ENCODE measurements around the gene GALNTL6.

The GALNTL6 gene

DNA sequence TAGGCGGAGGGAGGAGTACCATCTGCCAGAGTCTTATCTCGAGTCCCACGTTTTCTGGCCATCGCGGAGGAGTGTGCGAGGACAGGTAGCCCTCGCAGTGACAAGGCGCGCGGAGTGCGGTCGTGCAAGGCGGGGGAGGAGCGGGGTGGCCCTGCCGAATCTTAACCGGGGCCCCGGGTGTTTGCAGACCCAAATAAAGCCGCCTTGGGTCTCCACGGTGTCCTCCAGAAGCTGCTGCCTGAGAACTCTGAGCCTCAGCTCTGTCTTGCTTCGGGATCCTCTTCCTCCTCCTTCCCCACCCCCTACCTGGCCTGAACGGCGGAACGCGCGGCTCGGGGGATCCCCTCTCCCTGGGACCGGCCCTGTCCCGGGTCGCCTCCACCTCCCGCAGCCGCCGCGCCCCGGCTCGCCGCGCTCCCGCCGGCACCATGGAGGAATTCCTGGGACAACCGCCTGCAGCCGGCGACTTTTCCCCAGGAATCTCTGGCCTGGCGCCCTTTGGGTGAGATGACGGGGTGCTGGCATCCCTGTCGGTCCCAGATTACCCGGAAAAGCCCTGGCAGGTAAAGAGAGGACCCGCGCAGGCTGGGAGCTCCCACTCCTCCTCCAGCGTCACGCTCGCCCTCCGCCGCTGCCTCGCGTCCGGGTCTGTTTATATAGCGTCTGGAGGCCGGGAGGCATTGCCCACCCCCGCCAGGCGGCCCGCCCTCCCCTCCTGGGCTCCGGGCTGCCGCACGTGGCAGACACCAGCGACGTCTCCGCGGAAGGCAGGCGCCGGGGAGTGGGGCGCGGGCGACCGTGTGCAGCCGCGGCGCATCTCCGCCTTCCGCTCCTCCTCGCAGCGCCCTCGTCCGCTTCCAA is at the start of gene GALNTL6:
Gene GALNTL6 (plus strand): TSS at position 740 of the 861 bp plus-strand sequence.
- Histone ChIP-seq H3K9me3 (ENCODE audit: control insufficient read depth, insufficient read depth, low read length) (no peaks in the 10 kb centered on the region), H3K36me3 (ENCODE audit: control insufficient read depth, insufficient read depth, low read length) (no peaks in the 10 kb centered on the region), H3K9ac (ENCODE audit: low read depth, low read length) (peak within 1 kb of the TSS; percentile 38), H3K4me3 (ENCODE audit: low read depth, low read length) (peak within 1 kb of the TSS; percentile 69), H3K27me3 (ENCODE audit: control insufficient read depth, insufficient read depth, low read length) (peaks cover 44% of the 10 kb centered on the region), H3K4me1 (ENCODE audit: control insufficient read depth, insufficient read depth, low read length) (no peaks in the 10 kb centered on the region)

DNA sequence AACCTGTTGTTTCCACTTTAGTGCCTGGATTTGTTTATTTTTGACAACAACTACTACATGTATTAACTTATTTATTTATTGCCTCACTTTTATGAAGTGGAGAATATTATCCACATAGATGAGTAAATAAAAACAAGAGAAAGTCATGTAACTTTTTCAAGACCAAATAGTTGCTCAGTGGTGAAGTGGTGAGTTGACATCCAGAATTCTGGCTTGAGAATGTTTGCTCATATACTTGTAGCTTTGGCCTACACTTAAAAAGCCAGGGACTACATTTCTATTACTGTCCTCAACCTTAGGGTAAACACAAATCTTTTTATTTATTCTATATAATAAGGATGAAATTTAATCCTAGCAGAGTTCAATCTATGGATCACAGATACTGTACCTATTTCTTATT is 47.7 kb upstream of the GALNTL6 start:
- Histone ChIP-seq H3K4me3 (ENCODE audit: low read depth, low read length) (no peak overlapping the region), H3K36me3 (ENCODE audit: control insufficient read depth, insufficient read depth, low read length) (no peaks in the 10 kb centered on the region), H3K9ac (ENCODE audit: low read depth, low read length) (no peak overlapping the region), H3K4me1 (ENCODE audit: control insufficient read depth, insufficient read depth, low read length) (no peaks in the 10 kb centered on the region), H3K9me3 (ENCODE audit: control insufficient read depth, insufficient read depth, low read length) (no peaks in the 10 kb centered on the region), H3K27me3 (ENCODE audit: control insufficient read depth, insufficient read depth, low read length) (no peaks in the 10 kb centered on the region)

DNA sequence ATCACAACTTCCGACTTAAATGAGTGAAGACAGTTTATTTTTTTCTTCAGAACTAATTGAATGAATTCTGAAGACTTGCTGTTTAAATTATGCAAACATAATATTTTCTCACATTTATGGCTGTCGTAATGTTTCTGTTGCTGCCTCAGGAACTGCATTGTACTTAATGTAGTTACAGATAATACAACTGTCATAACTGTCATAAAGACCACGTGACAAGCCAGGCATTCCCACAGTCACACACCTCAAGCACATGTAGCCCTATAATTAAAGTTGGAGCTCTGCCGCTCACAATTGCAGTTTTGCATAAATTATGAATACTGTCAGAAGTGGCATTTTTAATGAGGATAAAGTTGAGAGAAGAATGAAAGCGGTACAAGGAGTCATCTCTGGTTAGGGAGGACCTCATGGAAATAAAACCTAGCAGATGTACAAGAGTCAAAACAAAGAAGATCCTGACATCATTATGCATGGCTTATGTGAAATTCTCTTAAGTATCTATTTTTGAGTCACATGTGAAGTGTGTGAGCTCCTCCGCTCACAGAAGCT is 38.5 kb upstream of the GALNTL6 start:
- no peaks in the 10 kb centered on the region for H3K27me3 ChIP-seq (ENCODE audit: control insufficient read depth, insufficient read depth, low read length)

GRCh38 chr4:171779301-171779700 is 33.9 kb upstream of the GALNTL6 start:
- Histone ChIP-seq H3K9ac (ENCODE audit: low read depth, low read length) (no peak overlapping the region), H3K9me3 (ENCODE audit: control insufficient read depth, insufficient read depth, low read length) (peaks cover 5% of the 10 kb centered on the region), H3K36me3 (ENCODE audit: control insufficient read depth, insufficient read depth, low read length) (no peaks in the 10 kb centered on the region), H3K4me1 (ENCODE audit: control insufficient read depth, insufficient read depth, low read length) (no peaks in the 10 kb centered on the region), H3K4me3 (ENCODE audit: low read depth, low read length) (no peak overlapping the region), H3K27me3 (ENCODE audit: control insufficient read depth, insufficient read depth, low read length) (no peaks in the 10 kb centered on the region)

More for the DNA sequence above, 38.5 kb upstream of the GALNTL6 start:
- H3K4me3 ChIP-seq (ENCODE audit: low read depth, low read length): no peak overlapping the region
- no peaks in the 10 kb centered on the region for H3K36me3 ChIP-seq (ENCODE audit: control insufficient read depth, insufficient read depth, low read length)
- no peaks in the 10 kb centered on the region for H3K9me3 ChIP-seq (ENCODE audit: control insufficient read depth, insufficient read depth, low read length)
- no peaks in the 10 kb centered on the region for H3K4me1 ChIP-seq (ENCODE audit: control insufficient read depth, insufficient read depth, low read length)
- no peak overlapping the region for H3K9ac ChIP-seq (ENCODE audit: low read depth, low read length)

GRCh38 chr4:171785388-171785787 is 27.8 kb upstream of the GALNTL6 start:
- H3K4me1 ChIP-seq (ENCODE audit: control insufficient read depth, insufficient read depth, low read length): no peaks in the 10 kb centered on the region
- H3K36me3 ChIP-seq (ENCODE audit: control insufficient read depth, insufficient read depth, low read length): no peaks in the 10 kb centered on the region
- H3K27me3 ChIP-seq (ENCODE audit: control insufficient read depth, insufficient read depth, low read length): no peaks in the 10 kb centered on the region
- H3K9me3 ChIP-seq (ENCODE audit: control insufficient read depth, insufficient read depth, low read length): peaks cover 5% of the 10 kb centered on the region
- H3K9ac ChIP-seq (ENCODE audit: low read depth, low read length): no peak overlapping the region
- no peak overlapping the region for H3K4me3 ChIP-seq (ENCODE audit: low read depth, low read length)

DNA sequence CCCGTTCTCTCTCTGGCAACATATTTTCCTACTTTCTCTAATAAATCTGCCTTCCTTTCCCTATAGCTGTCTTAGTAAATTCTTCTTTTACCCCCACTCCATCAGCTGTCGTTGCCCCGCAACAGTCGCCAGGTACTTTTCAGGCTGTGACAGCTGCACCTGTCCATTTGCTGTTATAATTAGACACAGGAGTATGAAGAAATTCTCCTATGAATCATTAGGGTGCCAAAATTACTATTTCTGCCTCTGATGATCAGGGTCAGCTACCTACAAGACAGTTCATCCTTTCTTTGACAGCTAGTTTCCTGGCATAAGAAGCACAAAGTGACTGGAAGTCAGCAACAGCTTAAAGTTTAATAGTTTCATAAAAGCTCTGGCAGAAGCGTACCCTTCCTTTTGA is 19.5 kb upstream of the GALNTL6 start:
- Histone ChIP-seq H3K9ac (ENCODE audit: low read depth, low read length) (no peak overlapping the region), H3K4me1 (ENCODE audit: control insufficient read depth, insufficient read depth, low read length) (no peaks in the 10 kb centered on the region), H3K36me3 (ENCODE audit: control insufficient read depth, insufficient read depth, low read length) (no peaks in the 10 kb centered on the region), H3K4me3 (ENCODE audit: low read depth, low read length) (no peak overlapping the region), H3K9me3 (ENCODE audit: control insufficient read depth, insufficient read depth, low read length) (no peaks in the 10 kb centered on the region), H3K27me3 (ENCODE audit: control insufficient read depth, insufficient read depth, low read length) (no peaks in the 10 kb centered on the region)

- Histone ChIP-seq H3K4me1 (ENCODE audit: control insufficient read depth, insufficient read depth, low read length) (no peaks in the 10 kb centered on the region), H3K36me3 (ENCODE audit: control insufficient read depth, insufficient read depth, low read length) (no peaks in the 10 kb centered on the region), H3K27me3 (ENCODE audit: control insufficient read depth, insufficient read depth, low read length) (no peaks in the 10 kb centered on the region), H3K9ac (ENCODE audit: low read depth, low read length) (no peak overlapping the region), H3K4me3 (ENCODE audit: low read depth, low read length) (no peak overlapping the region), H3K9me3 (ENCODE audit: control insufficient read depth, insufficient read depth, low read length) (no peaks in the 10 kb centered on the region)
Observed at GRCh38 chr4:171794528-171794927, 18.7 kb upstream of the GALNTL6 start.

- H3K36me3 ChIP-seq (ENCODE audit: control insufficient read depth, insufficient read depth, low read length): no peaks in the 10 kb centered on the region
- no peak overlapping the region for H3K9ac ChIP-seq (ENCODE audit: low read depth, low read length)
- H3K4me1 ChIP-seq (ENCODE audit: control insufficient read depth, insufficient read depth, low read length): no peaks in the 10 kb centered on the region
- peaks cover 34% of the 10 kb centered on the region for H3K27me3 ChIP-seq (ENCODE audit: control insufficient read depth, insufficient read depth, low read length)
- H3K4me3 ChIP-seq (ENCODE audit: low read depth, low read length): no peak overlapping the region
- no peaks in the 10 kb centered on the region for H3K9me3 ChIP-seq (ENCODE audit: control insufficient read depth, insufficient read depth, low read length)
Observed at GRCh38 chr4:171809854-171810253, 3.4 kb upstream of the GALNTL6 start.

DNA sequence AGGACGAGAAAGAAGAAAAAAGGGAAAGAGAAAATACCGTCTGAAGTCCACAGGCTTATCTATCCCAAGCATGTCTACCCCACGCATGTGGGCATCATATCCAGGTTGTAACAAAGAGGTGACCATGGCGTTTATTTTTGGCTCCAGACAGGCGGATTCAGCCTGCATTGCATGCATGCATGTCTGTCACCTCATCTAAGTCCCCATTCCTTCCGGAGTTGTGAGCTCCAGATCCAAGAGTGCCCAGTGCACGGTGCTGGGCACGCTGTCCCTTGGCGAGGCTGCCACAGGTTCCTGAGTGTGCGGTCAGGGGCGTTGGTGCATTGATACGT is 905 bp upstream of the GALNTL6 start:
- Histone ChIP-seq H3K4me3 (ENCODE audit: low read depth, low read length) (peak overlapping the region; percentile 69), H3K9ac (ENCODE audit: low read depth, low read length) (peak overlapping the region; percentile 2), H3K4me1 (ENCODE audit: control insufficient read depth, insufficient read depth, low read length) (no peaks in the 10 kb centered on the region), H3K9me3 (ENCODE audit: control insufficient read depth, insufficient read depth, low read length) (no peaks in the 10 kb centered on the region), H3K27me3 (ENCODE audit: control insufficient read depth, insufficient read depth, low read length) (peaks cover 44% of the 10 kb centered on the region), H3K36me3 (ENCODE audit: control insufficient read depth, insufficient read depth, low read length) (no peaks in the 10 kb centered on the region)

GRCh38 chr4:171813526-171814250 is 484 bp downstream of the GALNTL6 start:
- H3K27me3 ChIP-seq (ENCODE audit: control insufficient read depth, insufficient read depth, low read length): peaks cover 44% of the 10 kb centered on the region
- H3K36me3 ChIP-seq (ENCODE audit: control insufficient read depth, insufficient read depth, low read length): no peaks in the 10 kb centered on the region
- peak overlapping the region; percentile 38 for H3K9ac ChIP-seq (ENCODE audit: low read depth, low read length)
- no peaks in the 10 kb centered on the region for H3K4me1 ChIP-seq (ENCODE audit: control insufficient read depth, insufficient read depth, low read length)
- no peaks in the 10 kb centered on the region for H3K9me3 ChIP-seq (ENCODE audit: control insufficient read depth, insufficient read depth, low read length)
- peak overlapping the region; percentile 69 for H3K4me3 ChIP-seq (ENCODE audit: low read depth, low read length)

GRCh38 chr4:171814545-171814944 is 1.3 kb downstream of the GALNTL6 start:
- Histone ChIP-seq H3K27me3 (ENCODE audit: control insufficient read depth, insufficient read depth, low read length) (peaks cover 44% of the 10 kb centered on the region), H3K9ac (ENCODE audit: low read depth, low read length) (no peak overlapping the region), H3K36me3 (ENCODE audit: control insufficient read depth, insufficient read depth, low read length) (no peaks in the 10 kb centered on the region), H3K4me1 (ENCODE audit: control insufficient read depth, insufficient read depth, low read length) (no peaks in the 10 kb centered on the region), H3K4me3 (ENCODE audit: low read depth, low read length) (no peak overlapping the region), H3K9me3 (ENCODE audit: control insufficient read depth, insufficient read depth, low read length) (no peaks in the 10 kb centered on the region)

DNA sequence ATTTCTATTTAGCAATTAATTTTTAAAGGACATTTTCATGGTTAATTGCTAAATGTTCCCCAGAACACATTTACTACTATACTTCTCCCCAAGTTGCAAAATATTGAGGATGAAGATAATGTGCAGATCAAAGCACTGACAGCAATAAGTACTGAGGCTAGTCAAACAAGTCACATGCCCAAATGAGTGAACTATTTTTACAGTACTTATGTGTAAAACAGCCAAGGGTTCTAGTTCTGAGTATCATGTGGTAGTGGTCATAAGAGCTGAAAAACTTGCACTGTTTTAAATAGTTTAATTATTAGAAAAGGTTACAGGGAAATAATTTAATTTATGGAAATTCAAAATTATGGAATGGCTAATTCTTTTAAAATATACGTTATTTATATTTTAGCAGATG is 3.8 kb downstream of the GALNTL6 start:
- Histone ChIP-seq H3K27me3 (ENCODE audit: control insufficient read depth, insufficient read depth, low read length) (peaks cover 34% of the 10 kb centered on the region), H3K4me1 (ENCODE audit: control insufficient read depth, insufficient read depth, low read length) (no peaks in the 10 kb centered on the region), H3K9ac (ENCODE audit: low read depth, low read length) (no peak overlapping the region), H3K36me3 (ENCODE audit: control insufficient read depth, insufficient read depth, low read length) (no peaks in the 10 kb centered on the region), H3K4me3 (ENCODE audit: low read depth, low read length) (no peak overlapping the region), H3K9me3 (ENCODE audit: control insufficient read depth, insufficient read depth, low read length) (no peaks in the 10 kb centered on the region)

Measured in iPS-15b (cell line).